B cell (primary cell): ENCODE measurements around the gene S100A3.

Source experiments
- EZH2 ChIP-seq: IDR thresholded peaks from 2 replicates; pipeline ENCODE4 v1.6.1; 2012; ENCODE audit warnings: borderline replicate concordance, low read depth, mild to moderate bottlenecking, moderate library complexity, low read length; ENCODE audit not compliant: insufficient read depth, poor library complexity, severe bottlenecking
- TF ChIP-seq, protein P1 (sequence below): fragments of 200-600 bp; IDR thresholded peaks from one replicate; pipeline ENCODE4 v1.8.0; 2022; ENCODE audit warnings: antibody characterized with exemption, mild to moderate bottlenecking

DNA sequence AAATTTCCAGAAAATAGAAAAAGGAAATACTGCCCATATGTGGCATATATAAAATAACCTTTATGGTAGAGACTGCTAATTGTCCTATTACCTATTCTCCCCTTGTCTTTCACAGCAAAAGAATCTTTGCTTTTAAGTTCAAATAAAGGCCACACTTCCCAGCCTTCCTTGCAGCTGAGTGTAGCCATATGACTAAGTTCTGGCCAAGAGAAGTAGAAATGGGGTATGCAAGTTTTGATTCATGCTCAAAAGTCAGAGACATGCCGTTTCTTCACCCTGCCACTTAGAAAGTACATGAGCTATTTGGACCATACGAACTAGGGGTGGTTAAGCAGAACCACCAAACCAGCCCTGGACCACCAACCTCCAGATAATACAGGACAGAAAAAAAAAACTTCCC is 34.9 kb upstream of the S100A3 start:
- TF ChIP-seq, protein P1, sequence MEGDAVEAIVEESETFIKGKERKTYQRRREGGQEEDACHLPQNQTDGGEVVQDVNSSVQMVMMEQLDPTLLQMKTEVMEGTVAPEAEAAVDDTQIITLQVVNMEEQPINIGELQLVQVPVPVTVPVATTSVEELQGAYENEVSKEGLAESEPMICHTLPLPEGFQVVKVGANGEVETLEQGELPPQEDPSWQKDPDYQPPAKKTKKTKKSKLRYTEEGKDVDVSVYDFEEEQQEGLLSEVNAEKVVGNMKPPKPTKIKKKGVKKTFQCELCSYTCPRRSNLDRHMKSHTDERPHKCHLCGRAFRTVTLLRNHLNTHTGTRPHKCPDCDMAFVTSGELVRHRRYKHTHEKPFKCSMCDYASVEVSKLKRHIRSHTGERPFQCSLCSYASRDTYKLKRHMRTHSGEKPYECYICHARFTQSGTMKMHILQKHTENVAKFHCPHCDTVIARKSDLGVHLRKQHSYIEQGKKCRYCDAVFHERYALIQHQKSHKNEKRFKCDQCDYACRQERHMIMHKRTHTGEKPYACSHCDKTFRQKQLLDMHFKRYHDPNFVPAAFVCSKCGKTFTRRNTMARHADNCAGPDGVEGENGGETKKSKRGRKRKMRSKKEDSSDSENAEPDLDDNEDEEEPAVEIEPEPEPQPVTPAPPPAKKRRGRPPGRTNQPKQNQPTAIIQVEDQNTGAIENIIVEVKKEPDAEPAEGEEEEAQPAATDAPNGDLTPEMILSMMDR: no peak
- TF ChIP-seq EZH2: no peak
